ENCODE measurements around the gene IL1RAPL2. TPM values are rescaled to one million over a fixed set of nuclear protein-coding genes. Genes with fewer than 3 reads are reported as not detected.

The IL1RAPL2 gene
- polyA plus RNA-seq, 2 of the 4 experiments (the other 2 are of a cell fraction): not detected

DNA sequence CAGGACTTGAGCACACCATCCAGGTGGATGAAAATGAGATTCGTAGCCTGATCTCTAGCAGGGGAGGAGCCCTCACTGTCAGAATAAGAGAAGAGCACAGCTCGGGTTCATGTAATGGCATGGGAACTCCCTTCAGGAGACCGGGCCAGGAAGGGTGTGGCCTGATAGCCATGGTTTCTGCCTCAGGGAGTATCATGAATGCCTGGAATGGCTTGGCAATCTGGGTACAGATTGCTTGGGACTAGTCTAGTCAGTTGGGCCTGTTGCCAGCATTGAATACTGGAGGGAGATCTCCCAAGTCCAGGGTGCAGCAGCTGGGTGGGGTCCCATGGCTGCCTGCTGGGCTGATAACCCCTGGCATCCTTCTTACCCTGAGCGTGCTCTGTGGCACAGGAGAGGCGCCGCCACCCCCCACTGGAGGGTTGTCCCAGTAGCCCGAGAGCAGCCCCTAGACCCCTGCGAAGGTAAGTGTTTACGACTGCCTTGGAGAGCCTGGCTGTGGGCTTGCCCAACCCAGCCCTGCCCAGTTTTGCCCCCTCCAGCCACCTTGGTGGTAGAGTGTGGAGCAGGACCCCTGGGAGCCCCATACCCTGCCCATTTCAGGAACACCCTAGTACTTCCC is 355.7 kb downstream of the IL1RAPL2 start (continued):
- TF ChIP-seq RARB (CRISPR knock-in tag; IDR thresholded peaks at IDR 0.05): no peak
- no peak for TF ChIP-seq ZSCAN20 (CRISPR knock-in tag; IDR thresholded peaks at IDR 0.05)
- TF ChIP-seq EP300 (IDR thresholded peaks at IDR 0.05): no peak
- TF ChIP-seq, protein P1, sequence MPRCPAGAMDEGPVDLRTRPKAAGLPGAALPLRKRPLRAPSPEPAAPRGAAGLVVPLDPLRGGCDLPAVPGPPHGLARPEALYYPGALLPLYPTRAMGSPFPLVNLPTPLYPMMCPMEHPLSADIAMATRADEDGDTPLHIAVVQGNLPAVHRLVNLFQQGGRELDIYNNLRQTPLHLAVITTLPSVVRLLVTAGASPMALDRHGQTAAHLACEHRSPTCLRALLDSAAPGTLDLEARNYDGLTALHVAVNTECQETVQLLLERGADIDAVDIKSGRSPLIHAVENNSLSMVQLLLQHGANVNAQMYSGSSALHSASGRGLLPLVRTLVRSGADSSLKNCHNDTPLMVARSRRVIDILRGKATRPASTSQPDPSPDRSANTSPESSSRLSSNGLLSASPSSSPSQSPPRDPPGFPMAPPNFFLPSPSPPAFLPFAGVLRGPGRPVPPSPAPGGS (IDR thresholded peaks at IDR 0.05): no peak

DNA sequence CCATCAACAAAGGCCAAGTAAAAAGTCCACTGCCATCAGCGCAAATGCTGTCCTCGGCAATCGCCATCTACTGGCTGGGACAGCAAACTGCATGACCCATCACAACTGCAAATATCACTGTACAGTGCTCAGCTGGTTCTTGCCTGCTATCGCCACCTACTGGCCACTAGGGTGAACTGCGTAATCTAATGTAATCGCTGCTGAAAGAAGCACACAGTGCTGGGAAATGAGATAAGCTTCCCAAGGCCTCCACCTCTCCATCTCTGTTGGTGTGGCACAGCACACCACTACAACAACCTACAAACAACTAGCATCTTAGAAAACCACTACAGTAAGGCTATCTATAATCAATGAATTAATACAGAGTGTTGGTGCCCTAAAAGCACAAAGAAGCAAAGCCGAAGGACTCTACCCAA is 356.2 kb downstream of the IL1RAPL2 start:
- peak; percentile 10 to 76 for DNase-seq (ENCODE audit: low read depth in 1 of 2, low spot score in 1 of 2)
- TF ChIP-seq SMC3 (IDR thresholded peaks at IDR 0.05): peak; percentile 43
- peak; percentile 59 to 73 for TF ChIP-seq RAD21 (conservative IDR thresholded peaks at IDR 0.05 in 1 of 2, IDR thresholded peaks at IDR 0.05 in 1 of 2)
- no peak for TF ChIP-seq RFX5 (IDR thresholded peaks at IDR 0.05)
- TF ChIP-seq, protein P2, sequence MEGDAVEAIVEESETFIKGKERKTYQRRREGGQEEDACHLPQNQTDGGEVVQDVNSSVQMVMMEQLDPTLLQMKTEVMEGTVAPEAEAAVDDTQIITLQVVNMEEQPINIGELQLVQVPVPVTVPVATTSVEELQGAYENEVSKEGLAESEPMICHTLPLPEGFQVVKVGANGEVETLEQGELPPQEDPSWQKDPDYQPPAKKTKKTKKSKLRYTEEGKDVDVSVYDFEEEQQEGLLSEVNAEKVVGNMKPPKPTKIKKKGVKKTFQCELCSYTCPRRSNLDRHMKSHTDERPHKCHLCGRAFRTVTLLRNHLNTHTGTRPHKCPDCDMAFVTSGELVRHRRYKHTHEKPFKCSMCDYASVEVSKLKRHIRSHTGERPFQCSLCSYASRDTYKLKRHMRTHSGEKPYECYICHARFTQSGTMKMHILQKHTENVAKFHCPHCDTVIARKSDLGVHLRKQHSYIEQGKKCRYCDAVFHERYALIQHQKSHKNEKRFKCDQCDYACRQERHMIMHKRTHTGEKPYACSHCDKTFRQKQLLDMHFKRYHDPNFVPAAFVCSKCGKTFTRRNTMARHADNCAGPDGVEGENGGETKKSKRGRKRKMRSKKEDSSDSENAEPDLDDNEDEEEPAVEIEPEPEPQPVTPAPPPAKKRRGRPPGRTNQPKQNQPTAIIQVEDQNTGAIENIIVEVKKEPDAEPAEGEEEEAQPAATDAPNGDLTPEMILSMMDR (IDR thresholded peaks at IDR 0.05): peak; percentile 76
- no peak for TF ChIP-seq RCOR1 (IDR thresholded peaks at IDR 0.05; ENCODE audit: low read depth, low read length)
- H3K4me1 ChIP-seq: no peaks in the 10 kb centered on the region
- H3K4me2 ChIP-seq: no peak overlapping the region
- ChIA-PET CTCF (interaction anchor here (0.5 to 1.5 kb wide), 11 partner anchors 8 to 1291 kb away, joined by 3 to 6 read pairs (median 3); no protein-coding TSS in a partner anchor), POLR2A (no interaction called here)
- ATAC-seq: peak; percentile 80 to 98
- H3K9me3 ChIP-seq: no peaks in the 10 kb centered on the region
- H3K4me3 ChIP-seq: no peak overlapping the region
- WGBS (ENCODE audit: missing lambda C conversion rate): 28% methylated on average over 4 of the region's 7 CpGs
- H3K27ac ChIP-seq: no peak overlapping the region
- peak; percentile 100 for FAIRE-seq

DNA sequence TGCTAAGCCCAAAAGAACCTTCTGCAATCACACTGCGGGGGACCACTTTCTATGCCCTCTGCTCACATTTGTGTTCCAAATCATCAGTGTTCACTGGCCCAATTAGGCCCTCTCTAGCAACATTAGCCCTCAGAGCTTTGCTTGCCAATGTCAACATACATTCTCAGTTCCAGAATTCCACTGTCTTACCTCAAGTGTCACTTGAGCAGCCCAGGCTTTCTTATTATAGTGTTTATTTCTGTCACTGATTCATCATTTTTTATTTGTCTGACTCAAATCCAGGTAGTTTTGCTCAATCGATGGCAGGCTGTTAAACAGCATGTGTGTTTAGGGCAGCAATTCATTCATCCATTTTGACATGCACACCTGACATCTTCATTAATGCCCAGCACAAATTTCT is 363.3 kb downstream of the IL1RAPL2 start:
- H3K4me2 ChIP-seq: no peak overlapping the region
- no peak for DNase-seq (ENCODE audit: low read depth in 1 of 2, low spot score in 1 of 2)
- no peak for TF ChIP-seq KDM1A (IDR thresholded peaks at IDR 0.05; ENCODE audit: low read depth)
- no peak for TF ChIP-seq HEYL (CRISPR knock-in tag; IDR thresholded peaks at IDR 0.05)
- TF ChIP-seq, protein P3, sequence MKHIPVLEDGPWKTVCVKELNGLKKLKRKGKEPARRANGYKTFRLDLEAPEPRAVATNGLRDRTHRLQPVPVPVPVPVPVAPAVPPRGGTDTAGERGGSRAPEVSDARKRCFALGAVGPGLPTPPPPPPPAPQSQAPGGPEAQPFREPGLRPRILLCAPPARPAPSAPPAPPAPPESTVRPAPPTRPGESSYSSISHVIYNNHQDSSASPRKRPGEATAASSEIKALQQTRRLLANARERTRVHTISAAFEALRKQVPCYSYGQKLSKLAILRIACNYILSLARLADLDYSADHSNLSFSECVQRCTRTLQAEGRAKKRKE (CRISPR knock-in tag; IDR thresholded peaks at IDR 0.05; ENCODE audit: low read depth): no peak
- TF ChIP-seq ZFP36 (IDR thresholded peaks at IDR 0.05; ENCODE audit: borderline replicate concordance, partially characterized antibody): no peak
- TF ChIP-seq TP53 (CRISPR knock-in tag; IDR thresholded peaks at IDR 0.05): no peak
- no peak for TF ChIP-seq MAZ (IDR thresholded peaks at IDR 0.05; ENCODE audit: borderline replicate concordance, low read depth, low read length)
- TF ChIP-seq CHD2 (IDR thresholded peaks at IDR 0.05; ENCODE audit: low read length, partially characterized antibody): no peak
- no peak for TF ChIP-seq NFE2L2 (conservative IDR thresholded peaks at IDR 0.05; ENCODE audit: low read length)
- TF ChIP-seq RFX5 (IDR thresholded peaks at IDR 0.05): no peak
- no peak for TF ChIP-seq ESRRA (IDR thresholded peaks at IDR 0.05; ENCODE audit: borderline replicate concordance, low read length)
- H3K4me1 ChIP-seq: no peaks in the 10 kb centered on the region
- WGBS (ENCODE audit: missing lambda C conversion rate): 3% methylated on average over 2 of the region's 2 CpGs
- H3K27ac ChIP-seq: no peak overlapping the region
- no peaks in the 10 kb centered on the region for H3K9me3 ChIP-seq
- POLR2A ChIA-PET: no interaction called here
- H3K4me3 ChIP-seq: no peak overlapping the region
- no peak for ATAC-seq
- CTCF ChIA-PET: no interaction called here
- no peak for FAIRE-seq

DNA sequence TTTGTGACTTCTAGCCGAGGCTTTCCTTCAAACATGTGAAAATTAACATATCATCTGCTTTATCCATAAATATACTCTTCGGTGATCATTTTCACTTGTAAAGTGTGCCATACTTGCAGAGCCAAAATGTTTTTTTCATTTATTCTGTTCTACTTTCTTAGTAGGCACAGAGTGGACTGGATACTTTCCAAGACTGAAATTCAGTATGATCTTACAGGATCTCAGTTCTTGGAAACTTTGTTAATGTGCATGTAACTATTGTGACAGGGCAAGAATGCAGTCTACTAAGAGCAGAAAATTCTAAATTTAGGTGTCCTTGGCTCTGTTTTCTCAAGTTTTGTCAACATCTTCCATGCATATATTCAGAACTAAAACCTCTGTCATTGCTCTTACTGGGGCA is 369.6 kb downstream of the IL1RAPL2 start:
- WGBS (ENCODE audit: missing lambda C conversion rate): 9% methylated on average over 2 of the region's 2 CpGs
- CTCF ChIA-PET: no interaction called here
- no peak for TF ChIP-seq MAFK (IDR thresholded peaks at IDR 0.05; ENCODE audit: partially characterized antibody)
- no peak for TF ChIP-seq SREBF2 (IDR thresholded peaks at IDR 0.05)
- no peak for TF ChIP-seq EP300 (IDR thresholded peaks at IDR 0.05)
- TF ChIP-seq MAZ (IDR thresholded peaks at IDR 0.05; ENCODE audit: borderline replicate concordance, low read depth, low read length): no peak
- no peak for TF ChIP-seq HOXB5 (CRISPR knock-in tag; IDR thresholded peaks at IDR 0.05)
- no peak for TF ChIP-seq FOSL2 (IDR thresholded peaks at IDR 0.05)
- no peak for TF ChIP-seq FOSL2 (CRISPR knock-in tag; IDR thresholded peaks at IDR 0.05)

More for the DNA sequence above, 369.6 kb downstream of the IL1RAPL2 start:
- H3K27ac ChIP-seq: no peak overlapping the region
- no peaks in the 10 kb centered on the region for H3K9me3 ChIP-seq
- no peak for DNase-seq (ENCODE audit: low read depth in 1 of 2, low spot score in 1 of 2)
- no peak overlapping the region for H3K4me2 ChIP-seq
- POLR2A ChIA-PET: no interaction called here
- FAIRE-seq: no peak
- no peak for ATAC-seq
- no peak overlapping the region for H3K4me3 ChIP-seq
- H3K4me1 ChIP-seq: no peaks in the 10 kb centered on the region
